Liver (tissue), 3 donors: ENCODE results near the gene DIDO1.

Experiments used
- CTCF ChIP-seq: fragments of 150-350 bp; IDR thresholded peaks from 2 replicates; pipeline ENCODE4 v1.5.1; 2017; ENCODE audit warnings: improper control_type of control experiment, low read depth, low read length; ENCODE audit not compliant: missing input control
- HNF4A ChIP-seq, 2 donors: conservative IDR thresholded peaks; 2 replicates each; pipeline ENCODE4 v1.6.1; 2016; ENCODE audit warnings: antibody characterized with exemption in 2 of 2, mild to moderate bottlenecking in 2 of 2
- JUND ChIP-seq, 2 donors: IDR thresholded peaks; 2 replicates each; pipeline ENCODE4 v1.6.1; 2016; ENCODE audit warnings: antibody characterized with exemption in 2 of 2
- donor health status: healthy.
- donor health status: healthy.

- TF ChIP-seq HNF4A (conservative IDR thresholded peaks at IDR 0.05) (peak; percentile 89 to 92), CTCF (no peak), JUND (IDR thresholded peaks at IDR 0.05) (peak; percentile 40 to 57)
Measured at GRCh38 chr20:62916703-62917476, 9.4 kb downstream of the DIDO1 start.
